ENCODE measurements around the gene PRKD2.

GRCh38 chr19:46700704-46701103 lies 16.2 kb downstream of the PRKD2 start:
- no peak for TF ChIP-seq SP1 (IDR thresholded peaks at IDR 0.05)
- TF ChIP-seq, protein P1, sequence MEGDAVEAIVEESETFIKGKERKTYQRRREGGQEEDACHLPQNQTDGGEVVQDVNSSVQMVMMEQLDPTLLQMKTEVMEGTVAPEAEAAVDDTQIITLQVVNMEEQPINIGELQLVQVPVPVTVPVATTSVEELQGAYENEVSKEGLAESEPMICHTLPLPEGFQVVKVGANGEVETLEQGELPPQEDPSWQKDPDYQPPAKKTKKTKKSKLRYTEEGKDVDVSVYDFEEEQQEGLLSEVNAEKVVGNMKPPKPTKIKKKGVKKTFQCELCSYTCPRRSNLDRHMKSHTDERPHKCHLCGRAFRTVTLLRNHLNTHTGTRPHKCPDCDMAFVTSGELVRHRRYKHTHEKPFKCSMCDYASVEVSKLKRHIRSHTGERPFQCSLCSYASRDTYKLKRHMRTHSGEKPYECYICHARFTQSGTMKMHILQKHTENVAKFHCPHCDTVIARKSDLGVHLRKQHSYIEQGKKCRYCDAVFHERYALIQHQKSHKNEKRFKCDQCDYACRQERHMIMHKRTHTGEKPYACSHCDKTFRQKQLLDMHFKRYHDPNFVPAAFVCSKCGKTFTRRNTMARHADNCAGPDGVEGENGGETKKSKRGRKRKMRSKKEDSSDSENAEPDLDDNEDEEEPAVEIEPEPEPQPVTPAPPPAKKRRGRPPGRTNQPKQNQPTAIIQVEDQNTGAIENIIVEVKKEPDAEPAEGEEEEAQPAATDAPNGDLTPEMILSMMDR (IDR thresholded peaks at IDR 0.05; ENCODE audit: low read depth, low read length, missing input control), result no peak
- TF ChIP-seq, protein P2, sequence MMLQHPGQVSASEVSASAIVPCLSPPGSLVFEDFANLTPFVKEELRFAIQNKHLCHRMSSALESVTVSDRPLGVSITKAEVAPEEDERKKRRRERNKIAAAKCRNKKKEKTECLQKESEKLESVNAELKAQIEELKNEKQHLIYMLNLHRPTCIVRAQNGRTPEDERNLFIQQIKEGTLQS (IDR thresholded peaks at IDR 0.05), result no peak

Data from liver (tissue), 3 donors.